ENCODE data around the gene VPS13C.

Gene VPS13C

GRCh38 chr15:61879219-61879618, 181.0 kb downstream of the VPS13C start:
- no peak overlapping the region for H3K4me3 ChIP-seq (ENCODE audit: low read depth, low read length)
- no peak for TF ChIP-seq CTCF (IDR thresholded peaks at IDR 0.05; ENCODE audit: low read depth, low read length)

- no peak; the same call in 1 of the 2 replicates for TF ChIP-seq CTCF (IDR thresholded peaks at IDR 0.05; ENCODE audit: low read depth, low read length)
- H3K4me3 ChIP-seq (ENCODE audit: low read depth, low read length) = no peak overlapping the region
These were observed 188.2 kb downstream of the VPS13C start for GRCh38 chr15:61871926-61872522.

- H3K4me3 ChIP-seq (ENCODE audit: low read depth, low read length) = no peak overlapping the region
- TF ChIP-seq CTCF (IDR thresholded peaks at IDR 0.05; ENCODE audit: low read depth, low read length) = no peak
These were observed 190.6 kb downstream of the VPS13C start for GRCh38 chr15:61869656-61870055.

GRCh38 chr15:61861962-61862361, 198.3 kb downstream of the VPS13C start:
- TF ChIP-seq CTCF (IDR thresholded peaks at IDR 0.05; ENCODE audit: low read depth, low read length) = no peak
- no peak overlapping the region for H3K4me3 ChIP-seq (ENCODE audit: low read depth, low read length)

- no peak for TF ChIP-seq CTCF (IDR thresholded peaks at IDR 0.05; ENCODE audit: low read depth, low read length)
- H3K4me3 ChIP-seq (ENCODE audit: low read depth, low read length) = no peak overlapping the region
These were observed 202.9 kb downstream of the VPS13C start for GRCh38 chr15:61857169-61857829.

- no peak for TF ChIP-seq CTCF (IDR thresholded peaks at IDR 0.05; ENCODE audit: low read depth, low read length)
- no peak overlapping the region for H3K4me3 ChIP-seq (ENCODE audit: low read depth, low read length)
These were observed 204.0 kb downstream of the VPS13C start for GRCh38 chr15:61856295-61856694.

- no peak overlapping the region for H3K4me3 ChIP-seq (ENCODE audit: low read depth, low read length)
- no peak for TF ChIP-seq CTCF (IDR thresholded peaks at IDR 0.05; ENCODE audit: low read depth, low read length)
These were observed 207.1 kb downstream of the VPS13C start for GRCh38 chr15:61853195-61853594.

Data from WI38 (cell line).